ENCODE data around the gene TFPI.

Gene TFPI

DNA sequence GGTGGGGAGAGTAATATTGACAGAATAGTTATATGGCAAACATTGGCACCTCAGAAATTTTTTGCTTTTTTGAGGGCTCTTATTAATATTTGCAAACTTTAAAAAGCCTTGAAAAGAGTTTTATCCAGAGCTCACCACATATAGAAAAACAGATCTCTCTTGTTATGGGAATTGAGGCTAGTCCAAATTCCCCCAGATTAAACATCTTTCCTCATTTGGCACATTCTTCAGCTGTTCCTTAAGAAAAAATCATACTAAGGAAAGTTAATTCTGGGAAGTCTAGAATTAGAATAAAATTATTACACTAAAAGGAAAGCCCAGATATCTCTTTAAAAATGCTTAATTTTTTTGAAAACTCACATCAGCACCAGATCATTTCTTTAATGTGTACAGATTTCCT is 5.6 kb downstream of the TFPI start:
- H3K4me3 ChIP-seq (replicated peaks; ENCODE audit: low read depth, low read length): no peak overlapping the region
- TF ChIP-seq, protein P1, sequence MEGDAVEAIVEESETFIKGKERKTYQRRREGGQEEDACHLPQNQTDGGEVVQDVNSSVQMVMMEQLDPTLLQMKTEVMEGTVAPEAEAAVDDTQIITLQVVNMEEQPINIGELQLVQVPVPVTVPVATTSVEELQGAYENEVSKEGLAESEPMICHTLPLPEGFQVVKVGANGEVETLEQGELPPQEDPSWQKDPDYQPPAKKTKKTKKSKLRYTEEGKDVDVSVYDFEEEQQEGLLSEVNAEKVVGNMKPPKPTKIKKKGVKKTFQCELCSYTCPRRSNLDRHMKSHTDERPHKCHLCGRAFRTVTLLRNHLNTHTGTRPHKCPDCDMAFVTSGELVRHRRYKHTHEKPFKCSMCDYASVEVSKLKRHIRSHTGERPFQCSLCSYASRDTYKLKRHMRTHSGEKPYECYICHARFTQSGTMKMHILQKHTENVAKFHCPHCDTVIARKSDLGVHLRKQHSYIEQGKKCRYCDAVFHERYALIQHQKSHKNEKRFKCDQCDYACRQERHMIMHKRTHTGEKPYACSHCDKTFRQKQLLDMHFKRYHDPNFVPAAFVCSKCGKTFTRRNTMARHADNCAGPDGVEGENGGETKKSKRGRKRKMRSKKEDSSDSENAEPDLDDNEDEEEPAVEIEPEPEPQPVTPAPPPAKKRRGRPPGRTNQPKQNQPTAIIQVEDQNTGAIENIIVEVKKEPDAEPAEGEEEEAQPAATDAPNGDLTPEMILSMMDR (IDR thresholded peaks at IDR 0.05; ENCODE audit: low read depth, low read length, missing control alignments): no peak
- no peak for DNase-seq (ENCODE audit: extremely low read depth, low read depth)

DNA sequence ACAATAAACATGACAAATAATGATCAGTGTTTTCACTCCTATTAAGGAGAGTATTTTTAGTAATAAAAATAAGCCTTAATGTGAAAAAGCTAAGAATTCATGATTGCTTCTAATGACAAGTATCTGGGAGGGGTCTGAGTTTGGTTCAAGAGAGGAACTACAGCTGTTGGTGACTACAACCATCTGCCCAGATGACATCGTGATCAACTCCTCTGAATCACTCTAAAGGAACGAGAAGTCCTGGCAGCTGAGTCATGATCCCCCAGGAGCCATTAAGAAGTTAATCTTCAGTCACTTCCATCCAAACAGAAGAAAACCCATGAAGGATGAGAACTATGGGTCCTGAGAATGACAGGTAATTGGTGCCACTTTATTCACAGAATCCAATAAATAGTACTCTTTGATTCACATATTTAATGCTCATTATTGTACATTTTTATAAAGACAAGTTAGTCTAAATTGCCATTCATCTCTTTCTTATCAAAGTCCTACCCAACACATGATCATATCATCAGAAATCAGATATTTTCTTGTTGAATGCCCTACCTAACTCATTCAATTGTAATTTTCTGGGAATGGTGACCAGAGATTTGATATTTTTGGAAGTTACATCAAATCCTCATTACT is 6.8 kb downstream of the TFPI start:
- H3K4me3 ChIP-seq (replicated peaks; ENCODE audit: low read depth, low read length): no peak overlapping the region
- DNase-seq (ENCODE audit: extremely low read depth, low read depth): peak; percentile 85
- TF ChIP-seq, protein P1 (IDR thresholded peaks at IDR 0.05; ENCODE audit: low read depth, low read length, missing control alignments): no peak

DNA sequence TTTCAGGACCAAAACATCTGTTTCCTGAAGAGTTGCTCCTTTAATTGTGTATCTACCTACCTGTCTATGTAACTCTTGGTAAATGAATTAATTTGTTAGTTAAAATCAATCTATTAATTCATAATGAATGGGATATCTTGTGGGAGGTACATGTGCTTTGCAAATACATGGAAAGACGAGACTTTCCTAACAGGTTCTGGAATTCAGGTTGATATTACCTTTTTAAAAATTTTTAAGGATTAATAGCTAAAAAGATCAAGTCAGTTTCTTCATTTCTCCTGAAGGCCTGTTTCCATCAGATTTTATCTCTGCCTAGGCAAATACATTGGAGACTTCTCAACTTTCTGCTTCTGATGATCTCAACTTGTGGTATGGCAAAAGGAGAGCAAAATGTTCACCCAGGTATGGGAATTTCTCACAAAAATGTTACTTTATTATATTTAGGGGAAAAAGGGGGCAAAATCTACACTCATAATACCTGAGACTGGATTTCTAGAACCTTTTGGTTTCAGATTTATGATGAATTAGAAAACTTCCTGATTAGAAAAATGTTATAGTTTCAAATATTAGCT is 7.4 kb downstream of the TFPI start:
- DNase-seq (ENCODE audit: extremely low read depth, low read depth): no peak
- no peak overlapping the region for H3K4me3 ChIP-seq (replicated peaks; ENCODE audit: low read depth, low read length)
- TF ChIP-seq, protein P1 (IDR thresholded peaks at IDR 0.05; ENCODE audit: low read depth, low read length, missing control alignments): no peak

DNA sequence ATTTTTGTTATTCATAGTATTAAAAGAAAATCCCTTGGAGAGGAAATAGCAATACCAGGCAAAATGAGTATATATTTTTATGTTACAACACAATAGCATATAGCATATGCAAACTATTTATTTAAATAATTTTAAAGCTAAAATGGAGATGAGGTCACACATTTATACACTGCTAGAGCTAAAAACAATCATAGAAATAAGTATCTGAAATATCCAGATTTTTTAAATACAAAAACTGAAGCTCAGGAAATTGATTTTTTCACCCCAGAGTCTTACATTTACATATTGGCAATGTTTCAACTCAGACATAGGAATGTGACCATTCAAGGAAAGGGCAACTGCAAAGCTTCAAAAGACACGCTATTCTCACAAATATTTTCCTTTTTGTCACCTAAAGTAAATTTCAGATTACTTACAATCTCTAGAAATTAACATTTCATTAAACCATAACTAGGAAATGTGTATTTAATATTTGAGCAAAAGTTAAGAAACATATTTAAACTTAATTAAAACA is 8.9 kb downstream of the TFPI start:
- no peak overlapping the region for H3K4me3 ChIP-seq (replicated peaks; ENCODE audit: low read depth, low read length)
- DNase-seq (ENCODE audit: extremely low read depth, low read depth): no peak
- TF ChIP-seq, protein P1 (IDR thresholded peaks at IDR 0.05; ENCODE audit: low read depth, low read length, missing control alignments): no peak

DNA sequence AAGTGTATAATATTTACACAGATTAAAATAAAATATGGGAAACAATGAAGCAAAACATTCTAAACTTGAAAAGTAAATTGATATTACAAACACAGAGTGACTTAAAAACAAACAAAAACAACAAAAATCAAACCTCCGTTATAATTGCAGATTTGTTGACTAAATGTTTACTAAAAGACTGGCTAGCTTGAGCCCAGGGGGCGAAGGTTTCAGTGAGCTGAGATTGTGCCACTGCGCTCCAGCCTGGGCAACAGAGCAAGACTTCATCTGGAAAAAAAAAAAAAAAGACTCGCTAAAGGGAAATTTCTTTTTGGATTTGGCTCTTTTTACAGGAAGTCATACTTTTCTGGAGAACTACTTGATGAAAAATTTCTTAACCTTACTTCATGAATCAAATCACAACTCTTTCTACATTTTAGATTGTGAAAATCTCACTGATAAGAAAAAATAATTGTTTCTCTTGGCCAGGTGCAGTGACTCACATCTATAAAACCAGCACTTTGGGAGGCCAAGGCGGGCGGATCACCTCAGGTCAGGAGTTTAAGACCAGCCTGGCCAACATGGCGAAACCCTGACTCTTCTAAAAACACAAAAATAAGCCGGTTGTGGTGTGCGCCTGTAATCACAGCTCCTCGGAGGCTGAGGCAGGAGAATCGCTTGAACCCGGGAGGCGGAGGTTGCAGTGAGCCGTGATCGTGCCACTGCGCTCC is 9.7 kb downstream of the TFPI start:
- TF ChIP-seq, protein P1 (IDR thresholded peaks at IDR 0.05; ENCODE audit: low read depth, low read length, missing control alignments): no peak
- H3K4me3 ChIP-seq (replicated peaks; ENCODE audit: low read depth, low read length): no peak overlapping the region
- no peak for DNase-seq (ENCODE audit: extremely low read depth, low read depth)

DNA sequence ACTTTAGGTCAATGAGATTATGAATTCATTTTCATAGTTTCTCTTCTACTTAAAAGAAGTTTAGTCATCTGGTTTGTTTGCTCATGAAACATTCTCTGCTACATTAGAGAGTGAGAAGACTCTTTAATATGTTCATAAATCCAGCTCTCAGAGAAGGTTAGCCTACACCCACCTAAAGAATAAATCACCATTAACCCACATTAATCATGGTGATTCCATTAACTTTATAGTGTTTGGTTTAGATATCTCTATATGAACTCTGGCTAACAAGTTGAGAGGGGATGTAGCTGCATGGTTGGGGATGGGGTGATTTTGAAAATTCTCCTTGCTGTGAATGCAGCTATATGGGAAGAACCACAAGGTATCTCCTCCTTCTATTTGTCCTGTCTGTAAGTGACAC is 10.7 kb downstream of the TFPI start:
- TF ChIP-seq, protein P1 (IDR thresholded peaks at IDR 0.05; ENCODE audit: low read depth, low read length, missing control alignments): no peak
- DNase-seq (ENCODE audit: extremely low read depth, low read depth): no peak
- H3K4me3 ChIP-seq (replicated peaks; ENCODE audit: low read depth, low read length): no peak overlapping the region

Data from HFF-Myc (cell line).